RCC 7860 (cell line): ENCODE data around the gene PSTPIP1.

Experiments used
- DNase-seq: peaks from one replicate; pipeline ENCODE4 v3.0.0-alpha.2; 2015; ENCODE audit warnings: low spot score
- FAIRE-seq: peaks from 2 replicates; lab custom pipeline; 2012; peaks lifted over from hg19 to GRCh38; lab: Jason Lieb, UNC

Gene PSTPIP1

DNA sequence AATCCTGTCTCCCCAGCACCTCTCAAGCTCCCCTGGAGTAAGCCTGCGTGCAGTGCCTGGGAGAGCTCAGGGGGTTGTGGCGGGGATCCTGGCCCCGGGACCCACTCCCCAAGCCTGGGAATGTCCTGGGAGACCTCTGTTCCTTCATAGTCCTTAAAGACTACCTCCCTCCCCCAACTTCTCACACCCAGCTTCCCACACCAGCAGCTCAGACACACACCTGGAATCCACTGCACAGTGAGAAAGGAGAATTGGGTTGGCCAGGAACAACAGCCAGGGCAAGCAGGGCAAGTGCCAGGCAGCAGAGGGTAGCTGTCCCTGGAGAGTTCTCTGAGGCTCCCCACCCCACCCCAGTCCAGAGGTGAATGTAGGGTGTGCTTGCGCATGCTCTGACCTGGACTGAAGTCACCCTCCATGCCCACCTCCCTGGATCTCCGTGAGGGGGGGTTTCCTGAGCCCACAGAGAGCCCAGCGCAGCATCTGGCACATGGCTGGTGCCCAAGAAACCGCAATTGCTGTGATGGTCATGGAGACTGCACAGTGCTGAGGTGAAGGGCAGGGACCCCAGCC is 22.2 kb downstream of the PSTPIP1 start:
- no peak for FAIRE-seq
- no peak for DNase-seq

- DNase-seq, result no peak
- FAIRE-seq, result no peak
Observed at GRCh38 chr15:77017761-77018720, 23.1 kb downstream of the PSTPIP1 start.

- FAIRE-seq, result no peak
- DNase-seq, result no peak
Observed at GRCh38 chr15:77018796-77019505, 24.0 kb downstream of the PSTPIP1 start.

GRCh38 chr15:77019521-77020331 is 24.8 kb downstream of the PSTPIP1 start:
- DNase-seq, result peak; percentile 14
- FAIRE-seq, result no peak

- no peak for FAIRE-seq
- no peak for DNase-seq
Observed at GRCh38 chr15:77020348-77021087, 25.6 kb downstream of the PSTPIP1 start.

DNA sequence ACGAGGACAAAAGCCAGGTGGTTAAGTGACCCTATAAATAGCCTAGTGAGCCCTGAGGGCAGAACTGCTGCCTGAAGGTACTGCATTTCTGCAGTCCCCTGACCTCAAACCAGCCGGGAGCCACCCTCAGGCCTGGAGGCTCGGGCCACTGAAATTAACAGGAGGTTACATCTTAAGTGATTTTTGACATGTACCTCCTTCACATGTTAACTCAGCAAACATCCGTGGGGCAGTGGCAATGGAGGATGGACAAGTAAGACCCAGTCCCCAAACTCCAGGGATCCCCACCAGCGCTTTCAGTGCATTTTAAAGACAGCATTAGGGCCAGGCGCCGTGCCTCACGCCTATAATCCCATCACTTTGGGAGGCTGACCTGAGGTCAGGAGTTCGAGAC is 26.2 kb downstream of the PSTPIP1 start:
- DNase-seq (no peak), FAIRE-seq (no peak)

GRCh38 chr15:77021803-77022381 is 27.0 kb downstream of the PSTPIP1 start:
- peak; percentile 59 for DNase-seq
- no peak for FAIRE-seq

DNA sequence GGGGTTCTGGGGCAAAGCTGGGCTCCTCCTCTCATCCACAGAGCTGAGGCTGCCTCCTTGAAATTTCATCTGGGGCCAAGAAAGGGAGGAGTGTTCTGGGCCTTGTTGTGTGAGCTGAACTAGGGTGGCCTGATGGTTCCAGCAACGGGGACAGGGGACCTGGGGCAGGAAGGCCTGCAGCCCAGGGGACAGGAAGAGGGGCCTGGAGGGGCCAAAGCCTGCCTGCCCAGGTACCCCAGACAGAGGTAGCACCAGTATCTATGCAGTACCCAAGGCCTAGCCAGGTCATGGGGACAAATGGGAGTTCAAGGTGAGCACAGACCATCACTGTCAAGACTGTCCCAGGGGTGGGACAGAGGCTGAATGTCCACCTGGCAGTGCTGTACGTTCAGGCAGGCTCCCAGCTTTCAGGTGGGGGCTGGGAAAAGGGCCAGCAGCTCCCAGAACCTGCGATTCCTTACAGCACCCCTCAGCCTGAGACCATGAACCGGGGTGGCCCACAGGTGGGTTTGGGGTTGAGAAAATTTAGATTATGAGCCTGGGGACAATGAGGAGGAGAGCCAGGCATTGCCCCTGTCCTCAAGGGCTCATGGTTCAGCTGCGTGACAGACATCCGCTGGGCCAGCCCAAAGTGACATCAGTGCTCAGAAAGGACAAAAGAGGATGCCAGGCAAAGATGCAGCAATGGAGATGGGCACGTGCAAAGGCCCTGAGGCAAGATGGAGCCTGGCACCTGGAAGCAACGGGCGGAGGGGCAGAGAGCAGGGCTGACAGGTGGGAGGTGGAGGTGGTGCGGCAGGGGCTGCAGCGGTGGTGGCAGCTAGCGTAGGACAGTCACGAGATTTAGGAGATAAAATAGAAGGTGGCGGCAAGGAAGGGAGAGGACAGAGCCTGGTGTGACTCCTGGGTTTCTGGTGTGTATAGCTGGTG is 28.0 kb downstream of the PSTPIP1 start:
- no peak for FAIRE-seq
- DNase-seq, result no peak

DNA sequence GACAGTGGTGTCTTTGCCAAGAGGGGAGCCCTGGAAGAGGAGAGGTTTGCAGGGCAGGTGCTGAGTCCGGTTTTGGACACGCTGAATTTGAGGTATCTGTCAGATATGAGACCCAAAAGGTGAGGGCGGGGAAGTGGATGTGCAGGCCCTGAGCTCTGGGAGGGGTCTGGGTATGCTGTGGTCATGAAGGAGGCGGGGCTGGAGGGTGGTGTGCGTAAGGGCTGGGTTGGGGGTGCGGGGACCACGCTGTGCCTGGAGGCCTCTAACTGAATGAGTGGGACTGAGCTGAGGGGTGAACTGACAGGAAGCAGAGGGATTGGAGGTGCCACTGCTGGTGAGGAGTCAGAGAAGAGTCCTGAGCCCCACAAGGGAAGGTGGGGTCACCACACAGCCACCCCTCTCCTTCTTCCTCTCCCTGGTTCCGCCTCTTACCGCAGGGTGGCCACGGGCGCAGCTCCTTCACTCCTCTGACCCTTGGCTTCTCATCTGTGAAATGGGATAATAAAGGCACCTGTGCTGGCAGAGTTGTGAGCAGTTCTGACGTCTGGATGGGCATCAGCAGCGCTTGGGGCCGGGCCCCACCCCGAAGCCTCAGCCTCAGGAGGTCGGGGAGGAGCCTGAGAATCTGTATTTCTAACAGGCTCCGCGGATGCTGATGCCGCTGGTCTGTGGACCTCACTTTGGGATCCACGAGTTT is 28.8 kb downstream of the PSTPIP1 start:
- DNase-seq (no peak), FAIRE-seq (no peak)

DNA sequence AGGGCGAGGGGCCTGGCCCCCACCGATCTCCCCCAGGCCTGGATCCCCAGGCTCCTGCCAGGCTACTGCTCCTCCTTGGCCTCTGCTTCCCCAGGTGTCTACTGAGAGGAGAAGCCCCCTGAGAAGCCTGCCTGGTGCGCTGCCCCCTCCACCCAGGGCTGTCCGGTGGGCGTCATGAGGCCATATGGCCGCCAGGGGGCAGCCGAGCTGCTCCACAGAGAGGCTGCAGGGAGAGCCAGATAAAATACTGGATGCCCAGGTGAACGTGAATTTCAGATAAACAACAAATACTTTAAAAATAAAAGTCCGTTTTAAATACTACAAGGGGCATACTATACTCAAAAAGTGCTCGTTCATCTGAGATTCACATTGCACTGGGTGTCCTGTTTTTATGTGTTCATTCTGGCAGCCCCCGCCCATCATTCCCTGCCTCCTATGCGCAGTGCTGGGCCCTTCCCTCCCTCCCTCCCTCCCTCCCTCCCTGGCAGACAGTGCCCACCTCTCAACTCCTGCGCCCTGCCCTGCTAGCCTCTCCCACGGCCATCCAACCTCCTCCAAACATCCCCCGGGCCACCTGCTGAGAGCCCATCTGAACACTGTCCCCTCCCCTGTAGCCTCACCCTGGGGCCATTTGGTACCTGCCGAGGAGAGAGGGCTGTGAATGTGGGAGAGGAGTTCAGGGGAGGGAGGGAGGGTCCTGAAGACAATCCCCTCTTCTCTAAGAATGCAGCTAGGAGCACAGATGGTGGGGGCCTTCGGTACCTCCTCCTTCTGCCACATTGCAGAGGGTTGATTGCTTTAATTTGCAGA is 29.6 kb downstream of the PSTPIP1 start:
- FAIRE-seq (no peak), DNase-seq (no peak)

- DNase-seq, result no peak
Observed at GRCh38 chr15:77025083-77025901, 30.4 kb downstream of the PSTPIP1 start.

GRCh38 chr15:77025941-77026411 is 31.1 kb downstream of the PSTPIP1 start:
- DNase-seq (no peak), FAIRE-seq (no peak)

More at GRCh38 chr15:77025083-77025901, 30.4 kb downstream of the PSTPIP1 start:
- no peak for FAIRE-seq

DNA sequence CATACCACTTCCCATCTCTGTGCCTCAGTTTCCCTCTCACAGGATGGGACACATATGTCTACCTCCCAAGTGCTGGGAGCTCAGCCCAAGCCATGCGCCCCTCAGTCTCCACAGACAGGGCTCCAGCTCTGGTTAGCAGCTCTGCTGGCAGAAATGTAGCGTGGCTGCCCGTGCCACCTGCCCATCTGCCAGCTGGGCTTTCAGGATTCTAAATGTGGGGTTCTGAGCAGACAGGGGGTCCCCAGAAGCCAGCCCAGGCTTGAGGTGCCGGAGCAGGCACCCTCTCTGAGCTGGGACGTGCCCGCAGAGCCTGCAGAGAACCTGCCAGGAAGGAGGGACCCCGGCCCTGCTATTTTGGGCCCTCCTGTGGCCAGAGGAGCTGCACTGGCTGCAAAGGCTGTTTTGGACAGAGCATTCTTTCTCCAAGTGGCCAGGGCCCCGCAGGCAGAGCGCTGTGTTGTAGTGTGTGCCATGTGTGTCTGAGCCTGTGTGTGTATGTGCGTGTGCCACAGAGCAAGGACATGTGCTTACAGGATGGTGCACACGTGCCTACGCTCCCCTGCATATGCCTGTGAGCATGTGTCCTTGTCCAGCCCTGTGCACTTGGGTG is 31.7 kb downstream of the PSTPIP1 start:
- no peak for DNase-seq
- no peak for FAIRE-seq

DNA sequence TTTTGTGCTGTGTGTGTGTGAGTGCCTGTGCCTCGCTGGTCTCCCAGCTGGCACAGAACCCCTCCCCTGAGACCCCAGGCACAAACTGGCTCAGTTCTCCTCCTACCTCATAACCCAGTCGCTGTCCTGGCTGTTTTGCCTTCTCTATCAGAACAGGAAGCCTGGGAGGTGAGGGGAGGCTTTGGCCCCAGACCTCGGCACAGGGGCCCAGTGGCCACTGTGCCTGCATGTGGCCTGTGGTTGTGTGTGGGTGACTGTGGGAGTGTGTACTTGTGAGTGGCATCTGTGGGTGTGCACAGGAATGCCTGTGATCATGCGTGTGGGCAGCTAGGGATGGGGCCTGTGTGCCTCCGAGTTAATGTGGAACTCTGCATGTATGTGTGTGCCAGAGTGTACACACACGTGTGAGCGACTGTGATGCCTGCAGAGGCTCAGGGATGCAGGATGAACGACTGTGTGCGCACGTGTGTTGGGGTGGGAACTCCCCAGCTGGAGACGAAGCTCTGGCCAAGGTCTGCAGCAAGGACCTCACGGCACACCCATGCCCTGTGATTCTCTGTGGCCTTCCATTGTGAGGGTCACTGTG is 32.3 kb downstream of the PSTPIP1 start:
- DNase-seq (no peak), FAIRE-seq (no peak)

- no peak for DNase-seq
- FAIRE-seq, result no peak
Observed at GRCh38 chr15:77027697-77028450, 32.9 kb downstream of the PSTPIP1 start.
